DND-41 (cell line): ENCODE measurements around the gene LAMC3.

Experiments used
- EZH2 ChIP-seq: IDR thresholded peaks from 3 replicates; pipeline ENCODE4 v1.6.1; 2012; ENCODE audit warnings: borderline replicate concordance, low read depth, mild to moderate bottlenecking, moderate library complexity, low read length, inconsistent platforms; ENCODE audit not compliant: severe bottlenecking
- TF ChIP-seq, protein P1 (sequence below): IDR thresholded peaks from 2 replicates; pipeline ENCODE4 v1.5.1; 2012; ENCODE audit warnings: borderline replicate concordance, low read length, moderate library complexity, mild to moderate bottlenecking; ENCODE audit not compliant: poor library complexity, severe bottlenecking; ENCODE audit errors: extremely low read depth

DNA sequence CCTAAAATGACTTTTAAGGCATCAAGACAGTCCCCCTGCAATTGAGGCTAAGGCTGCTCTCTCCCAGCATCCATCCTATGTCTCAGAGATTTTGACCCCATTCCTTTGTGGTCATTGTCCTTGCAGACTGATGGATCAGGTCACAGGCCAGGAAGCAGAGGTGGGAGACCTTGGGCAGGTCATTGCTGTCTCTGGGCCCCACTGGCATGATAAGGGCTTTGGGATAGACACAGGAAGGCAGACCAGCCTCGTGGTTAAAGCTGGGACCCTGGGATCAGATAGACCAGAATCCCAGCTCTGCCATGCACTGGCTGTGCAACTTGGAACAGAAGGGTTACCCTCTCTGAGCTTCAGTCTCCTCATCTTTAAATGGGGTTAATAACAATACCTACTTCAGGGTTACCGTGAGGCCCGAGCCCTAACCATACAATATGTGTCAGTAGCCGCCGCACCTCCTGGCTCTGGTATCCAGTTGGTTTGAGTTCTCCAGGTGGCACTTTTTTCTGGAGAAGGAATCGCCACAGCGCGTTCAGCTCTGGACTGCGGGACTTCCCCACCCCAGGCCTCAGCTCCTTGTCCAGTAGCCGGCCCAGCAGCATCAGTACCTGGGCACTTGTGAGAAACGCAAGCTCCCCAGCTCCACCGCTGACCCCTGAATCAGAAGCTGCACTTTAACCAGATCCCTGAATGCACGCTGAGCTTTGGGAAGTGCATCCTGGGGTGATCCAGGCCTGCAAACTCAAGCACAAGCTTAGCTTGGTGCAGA lies 21.4 kb downstream of the LAMC3 start:
- TF ChIP-seq, protein P1, sequence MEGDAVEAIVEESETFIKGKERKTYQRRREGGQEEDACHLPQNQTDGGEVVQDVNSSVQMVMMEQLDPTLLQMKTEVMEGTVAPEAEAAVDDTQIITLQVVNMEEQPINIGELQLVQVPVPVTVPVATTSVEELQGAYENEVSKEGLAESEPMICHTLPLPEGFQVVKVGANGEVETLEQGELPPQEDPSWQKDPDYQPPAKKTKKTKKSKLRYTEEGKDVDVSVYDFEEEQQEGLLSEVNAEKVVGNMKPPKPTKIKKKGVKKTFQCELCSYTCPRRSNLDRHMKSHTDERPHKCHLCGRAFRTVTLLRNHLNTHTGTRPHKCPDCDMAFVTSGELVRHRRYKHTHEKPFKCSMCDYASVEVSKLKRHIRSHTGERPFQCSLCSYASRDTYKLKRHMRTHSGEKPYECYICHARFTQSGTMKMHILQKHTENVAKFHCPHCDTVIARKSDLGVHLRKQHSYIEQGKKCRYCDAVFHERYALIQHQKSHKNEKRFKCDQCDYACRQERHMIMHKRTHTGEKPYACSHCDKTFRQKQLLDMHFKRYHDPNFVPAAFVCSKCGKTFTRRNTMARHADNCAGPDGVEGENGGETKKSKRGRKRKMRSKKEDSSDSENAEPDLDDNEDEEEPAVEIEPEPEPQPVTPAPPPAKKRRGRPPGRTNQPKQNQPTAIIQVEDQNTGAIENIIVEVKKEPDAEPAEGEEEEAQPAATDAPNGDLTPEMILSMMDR = no peak
- TF ChIP-seq EZH2 = no peak
